ENCODE measurements around the gene CA14. TPM values are rescaled to one million over a fixed set of nuclear protein-coding genes. Genes with fewer than 3 reads are reported as not detected.
"Not testable (repeated sequence)": the region's sequence is repeated elsewhere in the genome, so short reads cannot be mapped to it uniquely, and the experiment has no call there.

Gene CA14
- total RNA-seq, 1 experiment from 2014 or later = 35.3 TPM

- DNase-seq (ENCODE audit: low spot score) (peak; percentile 93), ATAC-seq (peak; percentile 99)
- Mint-ChIP-seq H3K9me3 (no peaks in the 10 kb centered on the region), H3K36me3 (no peaks in the 10 kb centered on the region), H3K27ac (peak overlapping the region; percentile 98), H3K4me3 (peak overlapping the region; percentile 77), H3K4me1 (peaks cover 6% of the 10 kb centered on the region), H3K27me3 (ENCODE audit: low read depth) (no peaks in the 10 kb centered on the region; the same call in 1 of the 2 replicates)
- POLR2A ChIA-PET = interaction anchor here (0.6 kb wide), 1 partner anchor 10 kb away, joined by 7 read pairs; no protein-coding TSS in a partner anchor
- CTCF ChIA-PET = interaction anchor here (1.9 kb wide), 1 partner anchor 26 kb away, joined by 14 read pairs; no protein-coding TSS in a partner anchor
- TF ChIP-seq CREM (CRISPR knock-in tag; IDR thresholded peaks at IDR 0.05) (0 out of 2 replicates have a peak, but pooled peaks have one; percentile 38), IRF2 (CRISPR knock-in tag; IDR thresholded peaks at IDR 0.05; ENCODE audit: borderline replicate concordance, low read depth) (no peak), FOXK1 (CRISPR knock-in tag; IDR thresholded peaks at IDR 0.05) (0 out of 2 replicates have a peak, but pooled peaks have one; percentile 32), SP1 (CRISPR knock-in tag; conservative IDR thresholded peaks at IDR 0.05) (0 out of 2 replicates have a peak, but pooled peaks have one; percentile 23), USF1 (CRISPR knock-in tag; IDR thresholded peaks at IDR 0.05) (peak; percentile 93), MAX (CRISPR knock-in tag; IDR thresholded peaks at IDR 0.05) (peak; percentile 59; the same call in 1 of the 2 replicates), USF2 (CRISPR knock-in tag; IDR thresholded peaks at IDR 0.05) (peak; percentile 94), E2F5 (CRISPR knock-in tag; IDR thresholded peaks at IDR 0.05) (peak; percentile 69; the same call in 1 of the 2 replicates), PRDM15 (CRISPR knock-in tag; IDR thresholded peaks at IDR 0.05) (no peak), ETV6 (CRISPR knock-in tag; IDR thresholded peaks at IDR 0.05) (0 out of 2 replicates have a peak, but pooled peaks have one; percentile 47)
Measured at GRCh38 chr1:150213170-150214098, 44.1 kb upstream of the CA14 start.

- DNase-seq (ENCODE audit: low spot score); H3K36me3 Mint-ChIP-seq; H3K27me3 Mint-ChIP-seq (ENCODE audit: low read depth); ATAC-seq; H3K4me1 Mint-ChIP-seq; H3K9me3 Mint-ChIP-seq: not testable (repeated sequence)
- POLR2A ChIA-PET = interaction anchor here (0.6 to 0.7 kb wide), 2 partner anchors 10 to 151 kb away, joined by 6 to 7 read pairs; no protein-coding TSS in a partner anchor
- CTCF ChIA-PET = interaction anchor here (1.3 to 1.9 kb wide), 2 partner anchors 27 to 823 kb away, joined by 3 to 14 read pairs; no protein-coding TSS in a partner anchor
- Mint-ChIP-seq H3K4me3 (peak overlapping the region; percentile 77), H3K27ac (peak overlapping the region; percentile 98)
Measured at GRCh38 chr1:150214099-150214756, 43.3 kb upstream of the CA14 start.

- H3K9me3 Mint-ChIP-seq = not testable (repeated sequence)
Measured at GRCh38 chr1:150215855-150216254, 41.7 kb upstream of the CA14 start.

More at GRCh38 chr1:150215855-150216254, 41.7 kb upstream of the CA14 start:
- DNase-seq (ENCODE audit: low spot score); CTCF ChIA-PET; H3K4me3 Mint-ChIP-seq; H3K27ac Mint-ChIP-seq; H3K4me1 Mint-ChIP-seq; H3K27me3 Mint-ChIP-seq (ENCODE audit: low read depth); ATAC-seq: not testable (repeated sequence)
- H3K36me3 Mint-ChIP-seq = peaks cover 15% of the 10 kb centered on the region
- peak; percentile 68; the same call in 1 of the 2 replicates for TF ChIP-seq ZNF121 (CRISPR knock-in tag; IDR thresholded peaks at IDR 0.05)
- POLR2A ChIA-PET = interaction anchor here (0.7 kb wide), 1 partner anchor 346 kb away, joined by 3 read pairs; no protein-coding TSS in a partner anchor

All from WTC11 (cell line).